ENCODE measurements around the gene POPDC2. TPM values are rescaled to one million over a fixed set of nuclear protein-coding genes. Genes with fewer than 3 reads are reported as not detected.

The POPDC2 gene
- total RNA-seq, 2 donors from 2014 or later: 0.73 to 1.9 TPM

- H3K9me3 Mint-ChIP-seq: no peaks in the 10 kb centered on the region
- no peak for DNase-seq (ENCODE audit: low spot score in 2 of 2)
- no peak overlapping the region for H3K27ac Mint-ChIP-seq
- ATAC-seq: no peak
- no peaks in the 10 kb centered on the region for H3K36me3 Mint-ChIP-seq
Observed at GRCh38 chr3:119653876-119654275, 6.5 kb downstream of the POPDC2 start.

- no peak overlapping the region for H3K27ac Mint-ChIP-seq
- no peaks in the 10 kb centered on the region for H3K9me3 Mint-ChIP-seq
- DNase-seq (ENCODE audit: low spot score in 2 of 2) (no peak), ATAC-seq (no peak)
- no peaks in the 10 kb centered on the region for H3K36me3 Mint-ChIP-seq
Observed at GRCh38 chr3:119652306-119653033, 7.9 kb downstream of the POPDC2 start.

GRCh38 chr3:119649761-119650160, 10.6 kb downstream of the POPDC2 start:
- H3K27ac Mint-ChIP-seq: peak overlapping the region in 1 of 2 donors; percentile 27
- H3K36me3 Mint-ChIP-seq: no peaks in the 10 kb centered on the region
- DNase-seq (ENCODE audit: low spot score in 2 of 2) (no peak), ATAC-seq (no peak)
- no peaks in the 10 kb centered on the region for H3K9me3 Mint-ChIP-seq

- ATAC-seq (no peak), DNase-seq (ENCODE audit: low spot score in 2 of 2) (no peak)
- no peak overlapping the region for H3K27ac Mint-ChIP-seq
- no peaks in the 10 kb centered on the region for H3K36me3 Mint-ChIP-seq
- H3K9me3 Mint-ChIP-seq: no peaks in the 10 kb centered on the region
Observed at GRCh38 chr3:119647843-119648575, 12.4 kb downstream of the POPDC2 start.

- H3K27ac Mint-ChIP-seq: no peak overlapping the region
- ATAC-seq: no peak
- H3K36me3 Mint-ChIP-seq: no peaks in the 10 kb centered on the region
- H3K9me3 Mint-ChIP-seq: no peaks in the 10 kb centered on the region
- no peak for DNase-seq (ENCODE audit: low spot score in 2 of 2)
Observed at GRCh38 chr3:119647171-119647570, 13.2 kb downstream of the POPDC2 start.

- Mint-ChIP-seq H3K36me3 (peaks cover 0 to 8% of the 10 kb centered on the region in 2 donors), H3K27ac (peak overlapping the region in 1 of 2 donors; percentile 22)
- no peak for ATAC-seq
Observed at GRCh38 chr3:119645813-119646212, 14.6 kb downstream of the POPDC2 start.

GRCh38 chr3:119644481-119644880, 15.9 kb downstream of the POPDC2 start:
- peaks cover 8 to 21% of the 10 kb centered on the region in 2 donors for H3K36me3 Mint-ChIP-seq
- H3K9me3 Mint-ChIP-seq: peaks cover 4 to 10% of the 10 kb centered on the region in 2 donors
- no peak for ATAC-seq
- DNase-seq (ENCODE audit: low spot score in 2 of 2): no peak
- peak overlapping the region in 1 of 2 donors; percentile 44 for H3K27ac Mint-ChIP-seq

More at GRCh38 chr3:119645813-119646212, 14.6 kb downstream of the POPDC2 start:
- peaks cover 0 to 5% of the 10 kb centered on the region in 2 donors for H3K9me3 Mint-ChIP-seq
- DNase-seq (ENCODE audit: low spot score in 2 of 2): no peak

GRCh38 chr3:119643528-119643927, 16.9 kb downstream of the POPDC2 start:
- ATAC-seq (no peak), DNase-seq (ENCODE audit: low spot score in 2 of 2) (no peak)
- peaks cover 9 to 21% of the 10 kb centered on the region in 2 donors for H3K36me3 Mint-ChIP-seq
- peaks cover 5 to 10% of the 10 kb centered on the region in 2 donors for H3K9me3 Mint-ChIP-seq
- H3K27ac Mint-ChIP-seq: peak overlapping the region; percentile 44 to 56

- H3K27ac Mint-ChIP-seq: peak overlapping the region; percentile 3 to 44
- H3K9me3 Mint-ChIP-seq: peaks cover 5 to 10% of the 10 kb centered on the region in 2 donors
- peak in 1 of 2 donors; percentile 12 for DNase-seq (ENCODE audit: low spot score in 2 of 2)
- ATAC-seq: peak in 1 of 2 donors; percentile 46
- peaks cover 9 to 23% of the 10 kb centered on the region in 2 donors for H3K36me3 Mint-ChIP-seq
Observed at GRCh38 chr3:119642746-119643473, 17.5 kb downstream of the POPDC2 start.

- DNase-seq (ENCODE audit: low spot score in 2 of 2): no peak
- H3K36me3 Mint-ChIP-seq: peaks cover 9 to 28% of the 10 kb centered on the region in 2 donors
- no peak overlapping the region for H3K27ac Mint-ChIP-seq
- no peak for ATAC-seq
- peaks cover 5 to 10% of the 10 kb centered on the region in 2 donors for H3K9me3 Mint-ChIP-seq
Observed at GRCh38 chr3:119641416-119641815, 19.0 kb downstream of the POPDC2 start.

GRCh38 chr3:119639494-119640350, 20.7 kb downstream of the POPDC2 start:
- Mint-ChIP-seq H3K9me3 (peaks cover 5 to 10% of the 10 kb centered on the region in 2 donors), H3K27ac (peak overlapping the region; percentile 98), H3K36me3 (peaks cover 9 to 28% of the 10 kb centered on the region in 2 donors)
- ATAC-seq (peak; percentile 56 to 60), DNase-seq (ENCODE audit: low spot score in 2 of 2) (peak in 1 of 2 donors; percentile 19)

GRCh38 chr3:119637679-119638477, 22.5 kb downstream of the POPDC2 start:
- Mint-ChIP-seq H3K36me3 (peaks cover 9 to 28% of the 10 kb centered on the region in 2 donors), H3K9me3 (peaks cover 5 to 10% of the 10 kb centered on the region in 2 donors), H3K27ac (peak overlapping the region; percentile 98)
- ATAC-seq (peak; percentile 43 to 52), DNase-seq (ENCODE audit: low spot score in 2 of 2) (peak in 1 of 2 donors; percentile 18)

GRCh38 chr3:119636891-119637611, 23.3 kb downstream of the POPDC2 start:
- DNase-seq (ENCODE audit: low spot score in 2 of 2) (no peak), ATAC-seq (no peak)
- Mint-ChIP-seq H3K9me3 (peaks cover 5 to 10% of the 10 kb centered on the region in 2 donors), H3K27ac (peak overlapping the region in 1 of 2 donors; percentile 98), H3K36me3 (peaks cover 9 to 28% of the 10 kb centered on the region in 2 donors)

GRCh38 chr3:119636249-119636648, 24.1 kb downstream of the POPDC2 start:
- Mint-ChIP-seq H3K9me3 (peaks cover 5 to 8% of the 10 kb centered on the region in 2 donors), H3K36me3 (peaks cover 9 to 25% of the 10 kb centered on the region in 2 donors), H3K27ac (peak overlapping the region in 1 of 2 donors; percentile 98)
- DNase-seq (ENCODE audit: low spot score in 2 of 2): no peak
- no peak for ATAC-seq

GRCh38 chr3:119635719-119636118, 24.7 kb downstream of the POPDC2 start:
- Mint-ChIP-seq H3K27ac (peak overlapping the region in 1 of 2 donors; percentile 98), H3K36me3 (peaks cover 9 to 19% of the 10 kb centered on the region in 2 donors), H3K9me3 (peaks cover 5% of the 10 kb centered on the region in 2 donors)
- DNase-seq (ENCODE audit: low spot score in 2 of 2) (no peak), ATAC-seq (no peak)

All from activated naive CD4-positive, alpha-beta T cell treated with anti-CD3 and anti-CD28 coated beads, Interleukin-2, amount 50 U/mL, for 72 hours (primary cell).